ENCODE results near the gene NDUFB3.
"Not testable (repeated sequence)": the region's sequence is repeated elsewhere in the genome, so short reads cannot be mapped to it uniquely, and the experiment has no call there.

DNA sequence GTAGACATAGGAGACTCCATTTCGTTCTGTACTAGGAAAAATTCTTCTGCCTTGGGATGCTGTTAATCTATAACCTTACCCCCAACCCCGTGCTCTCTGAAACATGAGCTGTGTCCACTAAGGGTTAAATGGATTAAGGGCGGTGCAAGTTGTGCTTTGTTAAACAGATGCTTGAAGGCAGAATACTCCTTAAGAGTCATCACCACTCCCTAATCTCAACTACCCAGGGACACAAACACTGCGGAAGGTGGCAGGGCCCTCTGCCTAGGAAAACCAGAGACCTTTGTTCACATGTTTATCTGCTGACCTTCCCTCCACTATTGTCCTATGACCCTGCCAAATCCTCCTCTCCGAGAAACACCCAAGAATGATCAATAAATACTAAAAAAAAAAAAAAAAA, 28.8 kb upstream of the NDUFB3 start:
- TF ChIP-seq, protein P1, sequence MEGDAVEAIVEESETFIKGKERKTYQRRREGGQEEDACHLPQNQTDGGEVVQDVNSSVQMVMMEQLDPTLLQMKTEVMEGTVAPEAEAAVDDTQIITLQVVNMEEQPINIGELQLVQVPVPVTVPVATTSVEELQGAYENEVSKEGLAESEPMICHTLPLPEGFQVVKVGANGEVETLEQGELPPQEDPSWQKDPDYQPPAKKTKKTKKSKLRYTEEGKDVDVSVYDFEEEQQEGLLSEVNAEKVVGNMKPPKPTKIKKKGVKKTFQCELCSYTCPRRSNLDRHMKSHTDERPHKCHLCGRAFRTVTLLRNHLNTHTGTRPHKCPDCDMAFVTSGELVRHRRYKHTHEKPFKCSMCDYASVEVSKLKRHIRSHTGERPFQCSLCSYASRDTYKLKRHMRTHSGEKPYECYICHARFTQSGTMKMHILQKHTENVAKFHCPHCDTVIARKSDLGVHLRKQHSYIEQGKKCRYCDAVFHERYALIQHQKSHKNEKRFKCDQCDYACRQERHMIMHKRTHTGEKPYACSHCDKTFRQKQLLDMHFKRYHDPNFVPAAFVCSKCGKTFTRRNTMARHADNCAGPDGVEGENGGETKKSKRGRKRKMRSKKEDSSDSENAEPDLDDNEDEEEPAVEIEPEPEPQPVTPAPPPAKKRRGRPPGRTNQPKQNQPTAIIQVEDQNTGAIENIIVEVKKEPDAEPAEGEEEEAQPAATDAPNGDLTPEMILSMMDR (IDR thresholded peaks at IDR 0.05): not testable (repeated sequence)
- TF ChIP-seq POLR2A (IDR thresholded peaks at IDR 0.05): not testable (repeated sequence)

Measured in body of pancreas (tissue), 4 donors.